ENCODE results near the gene EXOC1L. TPM values are rescaled to one million over a fixed set of nuclear protein-coding genes. Genes with fewer than 3 reads are reported as not detected.

EXOC1L gene
- total RNA-seq, 3 donors from 2014 or later (not counting 1 experiment from before 2014, with no cell fraction given): not detected

GRCh38 chr4:55864577-55865223 is 45.1 kb downstream of the EXOC1L start:
- peaks cover 10 to 16% of the 10 kb centered on the region in 2 donors for H3K4me1 Mint-ChIP-seq
- WGBS (ENCODE audit: insufficient coverage): no CpG with 5 or more reads among the region's 1 CpG
- no peak overlapping the region for H3K27ac Mint-ChIP-seq

GRCh38 chr4:55865228-55865806 is 45.7 kb downstream of the EXOC1L start:
- intact Hi-C loops (cut with micrococcal nuclease): loop anchor here (5.0 to 10.0 kb wide), 3 partner anchors 518 to 891 kb away; partner anchors contain the start of gene SRD5A3

More at GRCh38 chr4:55864577-55865223, 45.1 kb downstream of the EXOC1L start:
- H3K4me3 Mint-ChIP-seq: no peak overlapping the region
- ATAC-seq (no peak), DNase-seq (no peak)
- H3K9me3 ChIP-seq (ENCODE audit: control insufficient read depth, insufficient read depth, low read length): no peaks in the 10 kb centered on the region
- no peaks in the 10 kb centered on the region for H3K27me3 ChIP-seq (ENCODE audit: control insufficient read depth, insufficient read depth, low read length)
- no peaks in the 10 kb centered on the region for H3K4me1 ChIP-seq (ENCODE audit: control insufficient read depth, insufficient read depth, low read length)
- peaks cover 54% of the 10 kb centered on the region for H3K36me3 ChIP-seq (ENCODE audit: control insufficient read depth, insufficient read depth, low read length)
- no peaks in the 10 kb centered on the region for H3K9me3 Mint-ChIP-seq
- intact Hi-C loops (cut with micrococcal nuclease): loop anchor here (5.0 to 10.0 kb wide), 3 partner anchors 517 to 890 kb away; partner anchors contain the start of gene SRD5A3
- peaks cover 16% of the 10 kb centered on the region for H3K36me3 Mint-ChIP-seq
- TF ChIP-seq CTCF (IDR thresholded peaks at IDR 0.05): no peak
- H3K4me3 ChIP-seq (ENCODE audit: low read length): no peak overlapping the region
- no peaks in the 10 kb centered on the region for H3K27me3 Mint-ChIP-seq (ENCODE audit: low read depth in 2 of 2)
- H3K27ac ChIP-seq (ENCODE audit: low read length): no peak overlapping the region

GRCh38 chr4:55866290-55866907 is 46.8 kb downstream of the EXOC1L start:
- TF ChIP-seq CTCF (IDR thresholded peaks at IDR 0.05): no peak
- Histone ChIP-seq H3K27ac (ENCODE audit: low read length) (no peak overlapping the region), H3K4me1 (ENCODE audit: control insufficient read depth, insufficient read depth, low read length) (no peaks in the 10 kb centered on the region), H3K36me3 (ENCODE audit: control insufficient read depth, insufficient read depth, low read length) (peaks cover 54% of the 10 kb centered on the region), H3K4me3 (ENCODE audit: low read length) (no peak overlapping the region), H3K27me3 (ENCODE audit: control insufficient read depth, insufficient read depth, low read length) (no peaks in the 10 kb centered on the region), H3K9me3 (ENCODE audit: control insufficient read depth, insufficient read depth, low read length) (no peaks in the 10 kb centered on the region)
- Mint-ChIP-seq H3K27ac (peak overlapping the region; percentile 45 to 83), H3K9me3 (no peaks in the 10 kb centered on the region), H3K36me3 (peaks cover 25% of the 10 kb centered on the region), H3K4me3 (no peak overlapping the region), H3K27me3 (ENCODE audit: low read depth in 2 of 2) (no peaks in the 10 kb centered on the region), H3K4me1 (peaks cover 10 to 11% of the 10 kb centered on the region in 2 donors)
- ATAC-seq: peak; percentile 42 to 75 (median 70)
- DNase-seq: peak in 1 of 2 donors; percentile 45
- no CpG with 5 or more reads among the region's 2 CpGs for WGBS (ENCODE audit: insufficient coverage)
- intact Hi-C loops (cut with micrococcal nuclease): loop anchor here (5.0 to 10.0 kb wide), 3 partner anchors 519 to 892 kb away; partner anchors contain the start of gene SRD5A3

More at GRCh38 chr4:55865228-55865806, 45.7 kb downstream of the EXOC1L start:
- peaks cover 54% of the 10 kb centered on the region for H3K36me3 ChIP-seq (ENCODE audit: control insufficient read depth, insufficient read depth, low read length)
- H3K9me3 ChIP-seq (ENCODE audit: control insufficient read depth, insufficient read depth, low read length): no peaks in the 10 kb centered on the region
- Mint-ChIP-seq H3K36me3 (peaks cover 20% of the 10 kb centered on the region), H3K27me3 (ENCODE audit: low read depth in 2 of 2) (no peaks in the 10 kb centered on the region), H3K27ac (peak overlapping the region in 1 of 2 donors; percentile 83), H3K4me3 (no peak overlapping the region), H3K4me1 (peaks cover 10 to 16% of the 10 kb centered on the region in 2 donors), H3K9me3 (no peaks in the 10 kb centered on the region)
- no peak overlapping the region for H3K27ac ChIP-seq (ENCODE audit: low read length)
- no peak for ATAC-seq
- H3K4me1 ChIP-seq (ENCODE audit: control insufficient read depth, insufficient read depth, low read length): no peaks in the 10 kb centered on the region
- WGBS (ENCODE audit: insufficient coverage): 52% methylated on average over 2 of the region's 2 CpGs
- H3K4me3 ChIP-seq (ENCODE audit: low read length): no peak overlapping the region
- H3K27me3 ChIP-seq (ENCODE audit: control insufficient read depth, insufficient read depth, low read length): no peaks in the 10 kb centered on the region
- no peak for DNase-seq
- TF ChIP-seq CTCF (IDR thresholded peaks at IDR 0.05): no peak

Data from natural killer cell (primary cell).